ENCODE data around the gene PPP2R3C.

PPP2R3C gene

DNA sequence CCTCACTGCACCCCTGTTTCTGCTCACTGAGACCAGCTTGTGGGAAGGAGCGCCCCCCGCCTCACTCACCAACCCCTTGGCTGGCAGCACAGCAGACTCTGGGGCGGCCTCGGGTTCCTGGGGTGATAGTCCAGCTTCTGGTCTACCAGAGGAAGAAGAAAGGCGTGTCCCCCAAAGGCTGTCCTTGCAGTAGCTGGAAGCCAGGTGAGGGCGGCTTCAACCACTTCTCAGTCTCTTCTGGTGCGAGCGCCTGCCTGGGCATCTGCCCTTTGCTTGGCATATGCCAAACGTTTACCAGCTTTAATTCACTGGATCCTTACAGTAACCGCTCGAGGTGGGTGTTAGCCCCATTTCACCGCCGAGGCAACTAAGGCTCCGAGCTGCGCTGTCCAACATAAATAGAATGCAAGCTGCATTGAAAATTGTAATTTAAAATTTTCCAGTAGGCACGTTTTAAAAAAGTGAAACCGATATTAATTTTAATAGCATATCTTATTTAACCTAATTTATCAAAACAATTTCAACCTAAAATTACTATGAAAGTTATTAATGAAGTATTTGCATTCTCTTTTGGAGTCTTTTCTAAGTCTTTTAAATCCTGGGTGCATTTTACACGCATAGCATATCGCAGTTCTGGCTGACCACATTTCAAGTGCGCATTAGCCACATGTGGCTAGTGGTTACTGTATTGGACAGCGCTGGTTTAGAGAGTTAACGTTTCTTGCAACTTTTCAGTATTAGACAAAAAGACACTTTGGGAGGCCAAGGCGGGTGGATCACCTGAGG is 74.8 kb downstream of the PPP2R3C start:
- H3K27me3 ChIP-seq (ENCODE audit: insufficient read depth, low read length, poor library complexity, severe bottlenecking): no peaks in the 10 kb centered on the region

DNA sequence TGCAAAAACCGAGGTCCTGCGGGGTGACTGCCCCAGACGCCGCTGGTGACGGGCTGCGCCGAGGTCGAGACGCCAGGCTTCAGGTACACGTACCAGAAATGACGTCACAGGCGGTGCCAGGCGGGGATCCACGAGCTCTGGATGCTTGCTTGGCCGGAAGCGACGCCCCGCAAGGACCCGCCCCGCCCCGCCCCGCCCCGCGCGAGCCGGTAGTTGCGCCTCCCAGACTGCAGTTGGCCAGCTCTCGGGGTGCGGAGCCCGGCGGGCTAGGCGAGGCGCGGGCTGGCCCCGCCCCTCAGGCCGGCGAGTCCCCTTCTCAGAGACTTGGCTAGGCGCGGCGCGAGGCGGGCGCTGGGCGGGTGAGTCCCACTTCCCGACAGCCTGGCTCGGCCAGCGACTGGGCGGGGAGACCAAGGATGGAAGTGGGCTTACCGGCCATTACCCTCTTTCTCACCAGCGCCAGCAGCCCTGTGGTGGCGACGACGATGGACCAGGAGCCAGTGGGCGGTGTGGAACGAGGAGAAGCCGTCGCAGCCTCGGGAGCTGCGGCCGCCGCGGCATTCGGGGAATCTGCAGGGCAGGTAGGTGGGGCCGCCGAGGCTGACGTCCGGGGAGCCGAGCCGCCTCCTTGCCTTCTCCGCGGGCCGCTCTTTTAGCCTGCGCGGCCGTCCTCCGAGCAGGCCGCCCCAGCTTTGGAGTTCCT is 75.6 kb downstream of the PPP2R3C start, which contains the start of gene FAM177A1:
TSS of gene FAM177A1 (plus strand) at position 225 of the 703 bp plus-strand sequence. CDS start at position 417, 192 bp downstream.
- peak within 1 kb of the TSS; percentile 92 for H3K4me2 ChIP-seq (ENCODE audit: low read depth, low read length, poor library complexity, severe bottlenecking)
- no peaks in the 10 kb centered on the region for H3K9me2 ChIP-seq (replicated peaks; ENCODE audit: low read depth, low read length)
- H2AFZ ChIP-seq (ENCODE audit: low read length): peak within 1 kb of the TSS; percentile 92
- H3K4me1 ChIP-seq (ENCODE audit: insufficient read depth, low read length, poor library complexity, severe bottlenecking): peaks cover 29% of the 10 kb centered on the region
- no peaks in the 10 kb centered on the region for H3K36me3 ChIP-seq (ENCODE audit: insufficient read depth, low read length)
- TF ChIP-seq EZH2phosphoT487 (IDR thresholded peaks at IDR 0.05; ENCODE audit: borderline replicate concordance): no peak
- TF ChIP-seq, protein P1, sequence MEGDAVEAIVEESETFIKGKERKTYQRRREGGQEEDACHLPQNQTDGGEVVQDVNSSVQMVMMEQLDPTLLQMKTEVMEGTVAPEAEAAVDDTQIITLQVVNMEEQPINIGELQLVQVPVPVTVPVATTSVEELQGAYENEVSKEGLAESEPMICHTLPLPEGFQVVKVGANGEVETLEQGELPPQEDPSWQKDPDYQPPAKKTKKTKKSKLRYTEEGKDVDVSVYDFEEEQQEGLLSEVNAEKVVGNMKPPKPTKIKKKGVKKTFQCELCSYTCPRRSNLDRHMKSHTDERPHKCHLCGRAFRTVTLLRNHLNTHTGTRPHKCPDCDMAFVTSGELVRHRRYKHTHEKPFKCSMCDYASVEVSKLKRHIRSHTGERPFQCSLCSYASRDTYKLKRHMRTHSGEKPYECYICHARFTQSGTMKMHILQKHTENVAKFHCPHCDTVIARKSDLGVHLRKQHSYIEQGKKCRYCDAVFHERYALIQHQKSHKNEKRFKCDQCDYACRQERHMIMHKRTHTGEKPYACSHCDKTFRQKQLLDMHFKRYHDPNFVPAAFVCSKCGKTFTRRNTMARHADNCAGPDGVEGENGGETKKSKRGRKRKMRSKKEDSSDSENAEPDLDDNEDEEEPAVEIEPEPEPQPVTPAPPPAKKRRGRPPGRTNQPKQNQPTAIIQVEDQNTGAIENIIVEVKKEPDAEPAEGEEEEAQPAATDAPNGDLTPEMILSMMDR (conservative IDR thresholded peaks at IDR 0.05; ENCODE audit: low read length): no peak
- no peaks in the 10 kb centered on the region for H3K27me3 ChIP-seq (ENCODE audit: insufficient read depth, low read length, poor library complexity, severe bottlenecking)
- H3K79me2 ChIP-seq (ENCODE audit: insufficient read depth, low read length): peaks cover 15% of the 10 kb centered on the region
- peak within 1 kb of the TSS; percentile 82 for H3K4me3 ChIP-seq (ENCODE audit: low read length, poor library complexity, severe bottlenecking)
- H3F3A ChIP-seq (ENCODE audit: low read depth): peaks cover 2% of the 10 kb centered on the region; the same call in 1 of the 2 replicates
- H3K9ac ChIP-seq (ENCODE audit: low read depth, low read length, poor library complexity, severe bottlenecking): peak within 1 kb of the TSS; percentile 77
- peaks cover 10% of the 10 kb centered on the region for H4K20me1 ChIP-seq (ENCODE audit: insufficient read depth, low read length, poor library complexity, severe bottlenecking)
- no peaks in the 10 kb centered on the region for H3K9me3 ChIP-seq (ENCODE audit: insufficient read depth, low read depth, low read length)

More for the DNA sequence above, 74.8 kb downstream of the PPP2R3C start:
- H2AFZ ChIP-seq (ENCODE audit: low read length): peak overlapping the region; percentile 92
- H3K4me2 ChIP-seq (ENCODE audit: low read depth, low read length, poor library complexity, severe bottlenecking): peak overlapping the region; percentile 92
- peaks cover 10% of the 10 kb centered on the region for H4K20me1 ChIP-seq (ENCODE audit: insufficient read depth, low read length, poor library complexity, severe bottlenecking)
- peaks cover 2% of the 10 kb centered on the region; the same call in 1 of the 2 replicates for H3F3A ChIP-seq (ENCODE audit: low read depth)
- H3K4me3 ChIP-seq (ENCODE audit: low read length, poor library complexity, severe bottlenecking): peak overlapping the region; percentile 82
- H3K79me2 ChIP-seq (ENCODE audit: insufficient read depth, low read length): peaks cover 19% of the 10 kb centered on the region
- H3K4me1 ChIP-seq (ENCODE audit: insufficient read depth, low read length, poor library complexity, severe bottlenecking): peaks cover 32% of the 10 kb centered on the region
- H3K9ac ChIP-seq (ENCODE audit: low read depth, low read length, poor library complexity, severe bottlenecking): peak overlapping the region; percentile 77
- TF ChIP-seq EZH2phosphoT487 (IDR thresholded peaks at IDR 0.05; ENCODE audit: borderline replicate concordance): no peak
- no peaks in the 10 kb centered on the region for H3K9me3 ChIP-seq (ENCODE audit: insufficient read depth, low read depth, low read length)
- H3K9me2 ChIP-seq (replicated peaks; ENCODE audit: low read depth, low read length): no peaks in the 10 kb centered on the region
- no peaks in the 10 kb centered on the region for H3K36me3 ChIP-seq (ENCODE audit: insufficient read depth, low read length)

DNA sequence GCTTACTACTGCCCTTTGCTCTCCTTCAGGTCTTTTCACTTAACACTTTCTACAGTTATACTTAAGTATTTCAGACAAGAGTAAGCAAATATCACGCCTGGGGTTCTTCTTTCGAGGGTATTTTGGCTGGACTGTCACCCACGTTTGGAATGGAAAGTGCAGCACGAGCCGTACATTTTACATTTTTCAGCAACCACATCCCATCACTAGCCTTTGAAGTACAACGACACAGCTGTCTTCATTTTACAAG is 76.1 kb downstream of the PPP2R3C start:
- TF ChIP-seq EZH2phosphoT487 (IDR thresholded peaks at IDR 0.05; ENCODE audit: borderline replicate concordance): no peak
- TF ChIP-seq, protein P1 (conservative IDR thresholded peaks at IDR 0.05; ENCODE audit: low read length): no peak
- peaks cover 29% of the 10 kb centered on the region for H3K4me1 ChIP-seq (ENCODE audit: insufficient read depth, low read length, poor library complexity, severe bottlenecking)
- peak overlapping the region; percentile 70 for H3K4me2 ChIP-seq (ENCODE audit: low read depth, low read length, poor library complexity, severe bottlenecking)

More for the DNA sequence above, 76.1 kb downstream of the PPP2R3C start:
- H3K9ac ChIP-seq (ENCODE audit: low read depth, low read length, poor library complexity, severe bottlenecking): peak overlapping the region; percentile 77
- H4K20me1 ChIP-seq (ENCODE audit: insufficient read depth, low read length, poor library complexity, severe bottlenecking): peaks cover 10% of the 10 kb centered on the region
- H2AFZ ChIP-seq (ENCODE audit: low read length): peak overlapping the region; percentile 88
- H3K27me3 ChIP-seq (ENCODE audit: insufficient read depth, low read length, poor library complexity, severe bottlenecking): no peaks in the 10 kb centered on the region
- peaks cover 15% of the 10 kb centered on the region for H3K79me2 ChIP-seq (ENCODE audit: insufficient read depth, low read length)
- H3K9me3 ChIP-seq (ENCODE audit: insufficient read depth, low read depth, low read length): no peaks in the 10 kb centered on the region
- H3K9me2 ChIP-seq (replicated peaks; ENCODE audit: low read depth, low read length): no peaks in the 10 kb centered on the region
- H3K36me3 ChIP-seq (ENCODE audit: insufficient read depth, low read length): no peaks in the 10 kb centered on the region
- peak overlapping the region; percentile 82 for H3K4me3 ChIP-seq (ENCODE audit: low read length, poor library complexity, severe bottlenecking)
- peaks cover 2% of the 10 kb centered on the region; the same call in 1 of the 2 replicates for H3F3A ChIP-seq (ENCODE audit: low read depth)

All from Loucy (cell line).